Measurements from ENCODE around the gene CSRP1.

The CSRP1 gene

GRCh38 chr1:201504799-201505502 is 2.0 kb downstream of the CSRP1 start:
- no peaks in the 10 kb centered on the region for H3K36me3 ChIP-seq
- TF ChIP-seq CTCF (IDR thresholded peaks at IDR 0.05; ENCODE audit: low read depth, low read length): no peak
- H3K9me3 ChIP-seq: no peaks in the 10 kb centered on the region
- no peak for DNase-seq
- H3K4me1 ChIP-seq: peaks cover 3% of the 10 kb centered on the region
- H3K27me3 ChIP-seq: no peaks in the 10 kb centered on the region
- H3K4me3 ChIP-seq (ENCODE audit: low read depth, low read length): no peak overlapping the region

GRCh38 chr1:201504179-201504631 is 2.7 kb downstream of the CSRP1 start:
- Histone ChIP-seq H3K36me3 (no peaks in the 10 kb centered on the region), H3K4me3 (ENCODE audit: low read depth, low read length) (no peak overlapping the region), H3K27me3 (no peaks in the 10 kb centered on the region), H3K4me1 (peaks cover 3% of the 10 kb centered on the region), H3K9me3 (no peaks in the 10 kb centered on the region)
- TF ChIP-seq CTCF (IDR thresholded peaks at IDR 0.05; ENCODE audit: low read depth, low read length): no peak
- DNase-seq: no peak

GRCh38 chr1:201503397-201504176 is 3.3 kb downstream of the CSRP1 start:
- Histone ChIP-seq H3K4me1 (peaks cover 3% of the 10 kb centered on the region), H3K27me3 (no peaks in the 10 kb centered on the region), H3K4me3 (ENCODE audit: low read depth, low read length) (no peak overlapping the region), H3K9me3 (no peaks in the 10 kb centered on the region), H3K36me3 (no peaks in the 10 kb centered on the region)
- no peak for DNase-seq
- no peak for TF ChIP-seq CTCF (IDR thresholded peaks at IDR 0.05; ENCODE audit: low read depth, low read length)

GRCh38 chr1:201502511-201502857 is 4.4 kb downstream of the CSRP1 start:
- no peak overlapping the region for H3K4me3 ChIP-seq (ENCODE audit: low read depth, low read length)

GRCh38 chr1:201501812-201502510 is 5.0 kb downstream of the CSRP1 start:
- no peaks in the 10 kb centered on the region for H3K9me3 ChIP-seq
- peaks cover 3% of the 10 kb centered on the region; the same call in 1 of the 2 replicates for H3K4me1 ChIP-seq
- no peak overlapping the region for H3K4me3 ChIP-seq (ENCODE audit: low read depth, low read length)
- DNase-seq: no peak
- no peaks in the 10 kb centered on the region for H3K27me3 ChIP-seq
- TF ChIP-seq CTCF (IDR thresholded peaks at IDR 0.05; ENCODE audit: low read depth, low read length): no peak
- no peaks in the 10 kb centered on the region for H3K36me3 ChIP-seq

More at GRCh38 chr1:201502511-201502857, 4.4 kb downstream of the CSRP1 start:
- TF ChIP-seq CTCF (IDR thresholded peaks at IDR 0.05; ENCODE audit: low read depth, low read length): no peak
- Histone ChIP-seq H3K4me1 (peaks cover 3% of the 10 kb centered on the region), H3K9me3 (no peaks in the 10 kb centered on the region), H3K36me3 (no peaks in the 10 kb centered on the region), H3K27me3 (no peaks in the 10 kb centered on the region)
- no peak for DNase-seq
